DMS53 treated with DMSO at 0.1 percent for 48 hours (cell line): ENCODE data around the gene IL6R.
"Not testable (repeated sequence)": the region's sequence is repeated elsewhere in the genome, so short reads cannot be mapped to it uniquely, and the experiment has no call there.

Experiments used
- DNase-seq: peaks from one replicate; lab custom pipeline; 2025; ENCODE audit not compliant: unreplicated experiment; lab: John Stamatoyannopoulos, UW

IL6R gene

GRCh38 chr1:154404984-154405746, at the start of gene IL6R:
Gene IL6R, plus strand, starts transcription at chr1:154405343. Its CDS starts 287 bp downstream, at chr1:154405630.
- DNase-seq, result peak; percentile 64

GRCh38 chr1:154358519-154358918, 46.6 kb upstream of the IL6R start:
- no peak for DNase-seq

GRCh38 chr1:154360288-154360687, 44.9 kb upstream of the IL6R start:
- DNase-seq, result no peak

- DNase-seq, result not testable (repeated sequence)
These were observed 44.3 kb upstream of the IL6R start for GRCh38 chr1:154360881-154361280.

- no peak for DNase-seq
These were observed 43.8 kb upstream of the IL6R start for GRCh38 chr1:154361357-154361756.

- no peak for DNase-seq
These were observed 33.7 kb upstream of the IL6R start for GRCh38 chr1:154371436-154371835.

- not testable (repeated sequence) for DNase-seq
These were observed 31.3 kb upstream of the IL6R start for GRCh38 chr1:154373777-154374357.

GRCh38 chr1:154379301-154379700, 25.8 kb upstream of the IL6R start:
- DNase-seq, result no peak

GRCh38 chr1:154384650-154385489, 20.3 kb upstream of the IL6R start:
- DNase-seq, result no peak

GRCh38 chr1:154386643-154387352, 18.3 kb upstream of the IL6R start:
- DNase-seq, result peak; percentile 91

GRCh38 chr1:154391086-154391770, 13.9 kb upstream of the IL6R start:
- DNase-seq, result no peak

- DNase-seq, result no peak
These were observed 7.0 kb upstream of the IL6R start for GRCh38 chr1:154398141-154398540.

- DNase-seq, result no peak
These were observed 6.5 kb upstream of the IL6R start for GRCh38 chr1:154398678-154399077.

- no peak for DNase-seq
These were observed 4.8 kb upstream of the IL6R start for GRCh38 chr1:154400381-154400801.

GRCh38 chr1:154402409-154402921, 2.7 kb upstream of the IL6R start:
- DNase-seq, result no peak

GRCh38 chr1:154403261-154403943, 1.7 kb upstream of the IL6R start:
- DNase-seq, result no peak

- no peak for DNase-seq
These were observed 1.2 kb upstream of the IL6R start for GRCh38 chr1:154403983-154404382.

- no peak for DNase-seq
These were observed 622 bp upstream of the IL6R start for GRCh38 chr1:154404511-154404931.

GRCh38 chr1:154405747-154406571, 816 bp downstream of the IL6R start:
- no peak for DNase-seq
